Cardiac septum (tissue), 1 donor: ENCODE data around the gene SKIC2. TPM values are rescaled to one million over a fixed set of nuclear protein-coding genes. Genes with fewer than 3 reads are reported as not detected.
"Not testable (repeated sequence)": the region's sequence is repeated elsewhere in the genome, so short reads cannot be mapped to it uniquely, and the experiment has no call there.

ENCODE experiments used
- DNase-seq: peaks from one replicate; pipeline ENCODE4 v3.0.0-alpha.2; 2020; ENCODE audit warnings: low spot score
- intact Hi-C: fragments of 100-400 bp; cut with DNase I; formaldehyde crosslinking; loops from one replicate; pipeline ENCODE4 v1.14.0; 2022
- long read RNA-seq: library from polyadenylated mRNA; unstranded; transcript quantifications from one replicate; pipeline ENCODE4 v2.0.0, GENCODE V29; 2021
- total RNA-seq: library from RNA; stranded (reverse); fragmentation: NEBNext Ultra II Directional; extraction: Animal tissue kit (Norgen Biotek cat#: 25700); gene quantifications from one replicate; pipeline ENCODE4 v1.2.1, GENCODE V29; 2021
- donor health status: DM: no; HTN: no; CAD: no.

The SKIC2 gene
- 33.2 TPM for total RNA-seq
- long read RNA-seq, transcript SKIV2L-201 (28 exons, 3,894 nt) = major isoform, 15 of 32 reads
- long read RNA-seq, partial matches to known transcripts = 10 of 32 reads
- long read RNA-seq, other reads (novel, unspliced or antisense) = 7 of 32 reads

GRCh38 chr6:31958741-31959739, at the start of gene SKIC2, which contains the start of gene NELFE:
TSS of gene SKIC2 (plus strand) at chr6:31959175. CDS start at chr6:31959193, 18 bp downstream.
TSS of gene NELFE (minus strand) at chr6:31958971. CDS start at chr6:31958446, 525 bp downstream.
- intact Hi-C loops = loop anchor here (1.0 to 10.0 kb wide), 2 partner anchors 13 to 414 kb away; partner anchors contain the start of genes ATP6V1G2, DDX39B, DXO and NFKBIL1
- DNase-seq = peak; percentile 100

GRCh38 chr6:31909298-31909697, 49.7 kb upstream of the SKIC2 start:
- DNase-seq, intact Hi-C loops: not testable (repeated sequence)

GRCh38 chr6:31911826-31912585, 47.0 kb upstream of the SKIC2 start:
- DNase-seq = no peak
- intact Hi-C loops = no loop called here

- intact Hi-C loops = no loop called here
- no peak for DNase-seq
Measured at GRCh38 chr6:31915351-31915750, 43.6 kb upstream of the SKIC2 start.

GRCh38 chr6:31915756-31916155, 43.2 kb upstream of the SKIC2 start:
- intact Hi-C loops = no loop called here
- DNase-seq = no peak

- DNase-seq = no peak
- intact Hi-C loops = no loop called here
Measured at GRCh38 chr6:31918069-31918720, 40.8 kb upstream of the SKIC2 start.

- DNase-seq = no peak
- intact Hi-C loops = no loop called here
Measured at GRCh38 chr6:31919624-31920303, 39.2 kb upstream of the SKIC2 start.

GRCh38 chr6:31920811-31921210, 38.2 kb upstream of the SKIC2 start:
- intact Hi-C loops = no loop called here
- no peak for DNase-seq

GRCh38 chr6:31922942-31923341, 36.0 kb upstream of the SKIC2 start:
- intact Hi-C loops = no loop called here
- DNase-seq = no peak

- intact Hi-C loops = no loop called here
- DNase-seq = no peak
Measured at GRCh38 chr6:31927242-31927862, 31.6 kb upstream of the SKIC2 start, which contains the start of gene C2. TSS of gene C2 (plus strand) at chr6:31927717. CDS start at chr6:31927753, 36 bp downstream.

- no peak for DNase-seq
- intact Hi-C loops = no loop called here
Measured at GRCh38 chr6:31927863-31928671, 30.9 kb upstream of the SKIC2 start.

- no peak for DNase-seq
- intact Hi-C loops = no loop called here
Measured at GRCh38 chr6:31928672-31928939, 30.4 kb upstream of the SKIC2 start.

- no peak for DNase-seq
- intact Hi-C loops = no loop called here
Measured at GRCh38 chr6:31930962-31931361, 28.0 kb upstream of the SKIC2 start.

GRCh38 chr6:31932137-31932536, 26.8 kb upstream of the SKIC2 start:
- intact Hi-C loops, DNase-seq: not testable (repeated sequence)

GRCh38 chr6:31933537-31933936, 25.4 kb upstream of the SKIC2 start:
- DNase-seq = no peak
- intact Hi-C loops = no loop called here

GRCh38 chr6:31935021-31935420, 24.0 kb upstream of the SKIC2 start:
- intact Hi-C loops = no loop called here
- no peak for DNase-seq

- DNase-seq = no peak
- intact Hi-C loops = no loop called here
Measured at GRCh38 chr6:31935823-31936222, 23.2 kb upstream of the SKIC2 start.

GRCh38 chr6:31940256-31940664, 18.7 kb upstream of the SKIC2 start:
- DNase-seq = no peak
- intact Hi-C loops = no loop called here
